ENCODE data around the gene SYK. TPM values are rescaled to one million over a fixed set of nuclear protein-coding genes. Genes with fewer than 3 reads are reported as not detected.

The SYK gene
- total and polyA plus RNA-seq, 2 of the 13 experiments (the other 11 are each of a cell fraction or from before 2014, with no cell fraction given) = not detected

- Histone ChIP-seq H2AFZ (ENCODE audit: low read length) (no peak overlapping the region), H3K9ac (ENCODE audit: insufficient read depth, low read depth, low read length) (no peak overlapping the region), H3K9me3 (ENCODE audit: low read length) (peaks cover 11% of the 10 kb centered on the region), H3K4me3 (replicated peaks in 1 of 3; ENCODE audit: insufficient read depth in 1 of 3, low read depth in 2 of 3, low read length in 3 of 3) (no peak overlapping the region), H3K36me3 (replicated peaks in 1 of 2; ENCODE audit: control insufficient read depth in 1 of 2, insufficient read depth in 2 of 2, low read length in 2 of 2) (no peaks in the 10 kb centered on the region), H3K27me3 (ENCODE audit: control insufficient read depth in 1 of 2, insufficient read depth in 2 of 2, low read length in 2 of 2) (no peaks in the 10 kb centered on the region; a peak in 1 of 5 replicates), H3K4me2 (ENCODE audit: low read depth, low read length) (no peak overlapping the region), H3K4me1 (ENCODE audit: insufficient read depth, low read length) (no peaks in the 10 kb centered on the region), H3K27ac (ENCODE audit: extremely low read length, insufficient read depth, low read length) (no peak overlapping the region), H3K79me2 (ENCODE audit: insufficient read depth, low read length) (no peaks in the 10 kb centered on the region), H4K20me1 (ENCODE audit: insufficient read depth, low read length) (no peaks in the 10 kb centered on the region)
- 28% methylated on average over 6 of the region's 14 CpGs for WGBS (ENCODE audit: low lambda C conversion rate)
- ChIA-PET CTCF (ENCODE audit: low intra/inter-chr PET ratio, low total read pairs) (no interaction called here), POLR2A (no interaction called here)
- intact Hi-C loops (cut with micrococcal nuclease; ENCODE audit: unreplicated experiment) = no loop called here
- ATAC-seq (no peak; the same call in 2 of the 3 replicates), DNase-seq (ENCODE audit: low spot score) (no peak), FAIRE-seq (no peak)
- TF ChIP-seq HDAC2 (CRISPR knock-in tag; IDR thresholded peaks at IDR 0.05) (no peak), PRPF4 (IDR thresholded peaks at IDR 0.05; ENCODE audit: low read depth, low read length, poor library complexity, severe bottlenecking) (no peak), ZNF224 (CRISPR knock-in tag; IDR thresholded peaks at IDR 0.05) (no peak), CENPX (CRISPR knock-in tag; IDR thresholded peaks at IDR 0.05) (no peak), ZNF781 (CRISPR knock-in tag; IDR thresholded peaks at IDR 0.05; ENCODE audit: borderline replicate concordance, not compliant biosample characterization) (no peak), CENPBD1 (CRISPR knock-in tag; IDR thresholded peaks at IDR 0.05; ENCODE audit: borderline replicate concordance, low read depth) (no peak), ZNF17 (CRISPR knock-in tag; IDR thresholded peaks at IDR 0.05) (no peak), ZGPAT (CRISPR knock-in tag; IDR thresholded peaks at IDR 0.05) (no peak)
- BruUV-seq (replicated peaks) = no TSS peak
- in situ Hi-C loops (cut with HindIII; ENCODE audit: extremely low pct_ligation_motif_present, low pct_unique_long_range_greater_than_20kb) = no loop called here
Measured at GRCh38 chr9:90842996-90843395, 41.4 kb downstream of the SYK start.
